ENCODE results near the gene C6orf120.

DNA sequence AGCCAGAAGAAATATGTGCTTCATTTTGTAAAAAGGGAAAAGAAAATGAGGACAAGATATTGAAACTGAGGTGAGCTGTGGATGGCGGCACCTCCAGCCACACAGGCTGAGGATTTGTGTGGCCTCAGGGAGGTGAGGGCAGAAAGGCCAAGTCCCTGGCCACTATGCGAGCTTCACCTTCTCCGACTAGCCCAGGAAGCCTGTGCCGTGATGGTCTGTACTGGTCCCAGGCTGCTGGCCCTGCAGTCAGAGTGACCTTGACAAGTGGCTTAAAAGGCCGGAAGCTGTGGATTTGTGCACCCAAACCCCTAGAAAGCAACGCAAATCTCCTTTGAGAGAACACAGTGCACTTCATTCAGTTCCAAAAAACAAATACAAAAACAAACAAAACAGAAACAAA is 48.2 kb upstream of the C6orf120 start:
- TF ChIP-seq, protein P1, sequence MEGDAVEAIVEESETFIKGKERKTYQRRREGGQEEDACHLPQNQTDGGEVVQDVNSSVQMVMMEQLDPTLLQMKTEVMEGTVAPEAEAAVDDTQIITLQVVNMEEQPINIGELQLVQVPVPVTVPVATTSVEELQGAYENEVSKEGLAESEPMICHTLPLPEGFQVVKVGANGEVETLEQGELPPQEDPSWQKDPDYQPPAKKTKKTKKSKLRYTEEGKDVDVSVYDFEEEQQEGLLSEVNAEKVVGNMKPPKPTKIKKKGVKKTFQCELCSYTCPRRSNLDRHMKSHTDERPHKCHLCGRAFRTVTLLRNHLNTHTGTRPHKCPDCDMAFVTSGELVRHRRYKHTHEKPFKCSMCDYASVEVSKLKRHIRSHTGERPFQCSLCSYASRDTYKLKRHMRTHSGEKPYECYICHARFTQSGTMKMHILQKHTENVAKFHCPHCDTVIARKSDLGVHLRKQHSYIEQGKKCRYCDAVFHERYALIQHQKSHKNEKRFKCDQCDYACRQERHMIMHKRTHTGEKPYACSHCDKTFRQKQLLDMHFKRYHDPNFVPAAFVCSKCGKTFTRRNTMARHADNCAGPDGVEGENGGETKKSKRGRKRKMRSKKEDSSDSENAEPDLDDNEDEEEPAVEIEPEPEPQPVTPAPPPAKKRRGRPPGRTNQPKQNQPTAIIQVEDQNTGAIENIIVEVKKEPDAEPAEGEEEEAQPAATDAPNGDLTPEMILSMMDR (IDR thresholded peaks at IDR 0.05; ENCODE audit: insufficient read depth, low read depth, low read length): no peak
- TF ChIP-seq EZH2 (IDR thresholded peaks at IDR 0.05; ENCODE audit: insufficient read depth, low read length): no peak
